OCI-LY3 (cell line): Measurements from ENCODE around the gene KPNA4.

Source experiments
- H2AFZ ChIP-seq: fragments of 200-600, 300-600 bp; shearing (Covaris generic); 2 replicates; pipeline ENCODE4 v1.6.0; 2014; ENCODE audit warnings: antibody characterized with exemption, low read depth, low read length
- H3K27ac ChIP-seq: fragments of 200-600, 300-600 bp; sonication (generic); 2 replicates; pipeline ENCODE4 v1.5.1; 2014; ENCODE audit warnings: mild to moderate bottlenecking, low read length, moderate library complexity, mixed read lengths
- H3K27me3 ChIP-seq: fragments of 200-600, 300-600 bp; sonication (generic); 2 replicates; pipeline ENCODE4 v1.6.1; 2014; ENCODE audit warnings: low read depth, low read length, mixed read lengths
- H3K36me3 ChIP-seq: fragments of 200-600, 300-600 bp; sonication (generic); replicated peaks from 2 replicates; pipeline ENCODE3; 2014; ENCODE audit warnings: low read depth, low read length, mixed read lengths
- H3K4me1 ChIP-seq: fragments of 300-600, 200-600 bp; sonication (generic); 2 replicates; pipeline ENCODE4 v1.6.1; 2014; ENCODE audit warnings: low read length, mixed read lengths
- H3K4me2 ChIP-seq: fragments of 200-600, 300-600 bp; sonication (generic); 2 replicates; pipeline ENCODE4 v1.6.1; 2014; ENCODE audit warnings: low read length, mixed read lengths
- H3K4me3 ChIP-seq: fragments of 300-600, 200-600 bp; sonication (generic); 2 replicates; pipeline ENCODE4 v1.5.1; 2014; ENCODE audit warnings: antibody characterized with exemption, mild to moderate bottlenecking, low read length, moderate library complexity
- H3K79me2 ChIP-seq: fragments of 300-600, 200-600 bp; shearing (Covaris generic); 2 replicates; pipeline ENCODE4 v1.6.1; 2014; ENCODE audit warnings: mild to moderate bottlenecking, low read length, mixed read lengths
- H3K9ac ChIP-seq: fragments of 300-600, 200-600 bp; shearing (Covaris generic); 2 replicates; pipeline ENCODE4 v1.6.0; 2014; ENCODE audit warnings: mild to moderate bottlenecking, low read length, moderate library complexity
- H3K9me3 ChIP-seq: fragments of 200-600, 300-600 bp; shearing (Covaris generic); 2 replicates; pipeline ENCODE4 v1.6.1; 2014; ENCODE audit warnings: low read length, mixed read lengths; ENCODE audit not compliant: insufficient read depth
- H4K20me1 ChIP-seq: fragments of 200-600, 300-600 bp; sonication (generic); 2 replicates; pipeline ENCODE4 v1.6.1; 2016; ENCODE audit warnings: low read length, mixed read lengths; ENCODE audit not compliant: insufficient read depth
- CTCF ChIP-seq: fragments of 200-600, 300-600 bp; sonication (generic); IDR thresholded peaks from 2 replicates; pipeline ENCODE4 v1.5.1; 2014; ENCODE audit warnings: antibody characterized with exemption, low read length, low read depth
- EZH2phosphoT487 ChIP-seq: fragments of 200-600 bp; shearing (Covaris generic); IDR thresholded peaks from 2 replicates; pipeline ENCODE4 v1.6.1; 2018; ENCODE audit warnings: antibody characterized with exemption, mixed run types, low read depth

The KPNA4 gene

GRCh38 chr3:160601288-160601687, 35.9 kb upstream of the KPNA4 start:
- Histone ChIP-seq H3K4me2 (no peak overlapping the region), H3K27me3 (no peaks in the 10 kb centered on the region), H3K79me2 (no peaks in the 10 kb centered on the region), H2AFZ (no peak overlapping the region), H3K27ac (no peak overlapping the region), H4K20me1 (no peaks in the 10 kb centered on the region), H3K36me3 (no peaks in the 10 kb centered on the region), H3K4me3 (no peak overlapping the region), H3K4me1 (no peaks in the 10 kb centered on the region), H3K9ac (no peak overlapping the region), H3K9me3 (no peaks in the 10 kb centered on the region)
- TF ChIP-seq EZH2phosphoT487 (no peak), CTCF (no peak)

GRCh38 chr3:160598865-160599264, 33.5 kb upstream of the KPNA4 start:
- no peak overlapping the region for H3K4me2 ChIP-seq

GRCh38 chr3:160588023-160588422, 22.7 kb upstream of the KPNA4 start:
- Histone ChIP-seq H3K9ac (no peak overlapping the region), H3K9me3 (no peaks in the 10 kb centered on the region), H3K36me3 (no peaks in the 10 kb centered on the region), H3K27me3 (no peaks in the 10 kb centered on the region), H3K79me2 (no peaks in the 10 kb centered on the region), H2AFZ (no peak overlapping the region), H4K20me1 (no peaks in the 10 kb centered on the region), H3K4me3 (no peak overlapping the region), H3K4me1 (no peaks in the 10 kb centered on the region), H3K4me2 (no peak overlapping the region), H3K27ac (no peak overlapping the region)
- TF ChIP-seq EZH2phosphoT487 (no peak), CTCF (no peak)

More at GRCh38 chr3:160598865-160599264, 33.5 kb upstream of the KPNA4 start:
- Histone ChIP-seq H2AFZ (no peak overlapping the region), H4K20me1 (no peaks in the 10 kb centered on the region), H3K9ac (no peak overlapping the region), H3K27me3 (no peaks in the 10 kb centered on the region), H3K4me1 (no peaks in the 10 kb centered on the region), H3K27ac (no peak overlapping the region), H3K36me3 (no peaks in the 10 kb centered on the region), H3K9me3 (no peaks in the 10 kb centered on the region), H3K4me3 (no peak overlapping the region), H3K79me2 (no peaks in the 10 kb centered on the region)
- no peak for TF ChIP-seq EZH2phosphoT487
- TF ChIP-seq CTCF: no peak

GRCh38 chr3:160587105-160587504, 21.7 kb upstream of the KPNA4 start:
- TF ChIP-seq CTCF (no peak), EZH2phosphoT487 (no peak)
- H3K9ac ChIP-seq: no peak overlapping the region
- no peaks in the 10 kb centered on the region for H4K20me1 ChIP-seq
- H3K4me2 ChIP-seq: no peak overlapping the region
- no peaks in the 10 kb centered on the region for H3K36me3 ChIP-seq
- no peaks in the 10 kb centered on the region for H3K4me1 ChIP-seq
- no peak overlapping the region for H3K27ac ChIP-seq
- H3K4me3 ChIP-seq: no peak overlapping the region
- no peaks in the 10 kb centered on the region for H3K9me3 ChIP-seq
- H3K27me3 ChIP-seq: no peaks in the 10 kb centered on the region
- H3K79me2 ChIP-seq: no peaks in the 10 kb centered on the region
- no peak overlapping the region for H2AFZ ChIP-seq
